Right renal pelvis (tissue), 4 donors: ENCODE results near the gene B4GALT3. TPM values are rescaled to one million over a fixed set of nuclear protein-coding genes. Genes with fewer than 3 reads are reported as not detected.

Source experiments
- DNase-seq, 4 donors: peaks; one replicate each; pipeline ENCODE4 v3.0.0-alpha.2; 2013; ENCODE audit warnings: low read depth in 4 of 4, low spot score in 3 of 4, missing footprints in 1 of 4
- polyA plus RNA-seq, 4 donors: library from polyadenylated mRNA; unstranded; fragments of 120-200 nt; gene quantifications; one replicate each; pipeline ENCODE4 v1.2.1, GENCODE V29; 2013; ENCODE audit not compliant: insufficient read length in 4 of 4

B4GALT3 gene
- polyA plus RNA-seq, 4 donors = 43.6 to 46.2 (median 44.9) TPM

GRCh38 chr1:161189036-161189435 lies 11.7 kb upstream of the B4GALT3 start:
- no peak for DNase-seq

- DNase-seq = no peak
Observed at GRCh38 chr1:161188381-161188780, 11.1 kb upstream of the B4GALT3 start.

GRCh38 chr1:161187311-161187710 lies 10.0 kb upstream of the B4GALT3 start:
- DNase-seq = no peak

GRCh38 chr1:161185732-161186311 lies 8.5 kb upstream of the B4GALT3 start:
- no peak for DNase-seq

GRCh38 chr1:161185282-161185682 lies 8.0 kb upstream of the B4GALT3 start:
- DNase-seq = no peak

- DNase-seq = no peak
Observed at GRCh38 chr1:161182214-161182613, 4.9 kb upstream of the B4GALT3 start.

- DNase-seq = no peak
Observed at GRCh38 chr1:161180639-161181038, 3.3 kb upstream of the B4GALT3 start.

- no peak for DNase-seq
Observed at GRCh38 chr1:161179698-161180097, 2.4 kb upstream of the B4GALT3 start.

GRCh38 chr1:161177936-161178244 lies 583 bp upstream of the B4GALT3 start:
- no peak for DNase-seq

GRCh38 chr1:161176468-161177111 lies 717 bp downstream of the B4GALT3 start:
- no peak for DNase-seq

- DNase-seq = no peak
Observed at GRCh38 chr1:161175771-161176453, 1.4 kb downstream of the B4GALT3 start.

- DNase-seq = no peak
Observed at GRCh38 chr1:161174911-161175310, 2.4 kb downstream of the B4GALT3 start.

GRCh38 chr1:161173711-161174110 lies 3.6 kb downstream of the B4GALT3 start:
- DNase-seq = no peak

GRCh38 chr1:161172776-161173376 lies 4.4 kb downstream of the B4GALT3 start:
- no peak for DNase-seq

- DNase-seq = no peak
Observed at GRCh38 chr1:161172349-161172748, 5.0 kb downstream of the B4GALT3 start.

- no peak for DNase-seq
Observed at GRCh38 chr1:161171696-161172095, 5.6 kb downstream of the B4GALT3 start.

- no peak for DNase-seq
Observed at GRCh38 chr1:161171191-161171590, 6.1 kb downstream of the B4GALT3 start.

- no peak for DNase-seq
Observed at GRCh38 chr1:161168906-161169305, 8.4 kb downstream of the B4GALT3 start.

- no peak for DNase-seq
Observed at GRCh38 chr1:161166669-161167548, 10.4 kb downstream of the B4GALT3 start.

GRCh38 chr1:161165742-161166668 lies 11.3 kb downstream of the B4GALT3 start, which contains the start of gene PPOX:
Gene PPOX, plus strand, starts transcription at chr1:161166426. Its CDS starts 422 bp downstream, at chr1:161166848.
- peak; percentile 91 to 98 (median 96) for DNase-seq
